DND-41 (cell line): Measurements from ENCODE around the gene TMEM191C.
"Not testable (repeated sequence)": the region's sequence is repeated elsewhere in the genome, so short reads cannot be mapped to it uniquely, and the experiment has no call there.

Source experiments
- EZH2 ChIP-seq: IDR thresholded peaks from 3 replicates; pipeline ENCODE4 v1.6.1; 2012; ENCODE audit warnings: borderline replicate concordance, low read depth, mild to moderate bottlenecking, moderate library complexity, low read length, inconsistent platforms; ENCODE audit not compliant: severe bottlenecking
- TF ChIP-seq, protein P1 (sequence below): IDR thresholded peaks from 2 replicates; pipeline ENCODE4 v1.5.1; 2012; ENCODE audit warnings: borderline replicate concordance, low read length, moderate library complexity, mild to moderate bottlenecking; ENCODE audit not compliant: poor library complexity, severe bottlenecking; ENCODE audit errors: extremely low read depth

DNA sequence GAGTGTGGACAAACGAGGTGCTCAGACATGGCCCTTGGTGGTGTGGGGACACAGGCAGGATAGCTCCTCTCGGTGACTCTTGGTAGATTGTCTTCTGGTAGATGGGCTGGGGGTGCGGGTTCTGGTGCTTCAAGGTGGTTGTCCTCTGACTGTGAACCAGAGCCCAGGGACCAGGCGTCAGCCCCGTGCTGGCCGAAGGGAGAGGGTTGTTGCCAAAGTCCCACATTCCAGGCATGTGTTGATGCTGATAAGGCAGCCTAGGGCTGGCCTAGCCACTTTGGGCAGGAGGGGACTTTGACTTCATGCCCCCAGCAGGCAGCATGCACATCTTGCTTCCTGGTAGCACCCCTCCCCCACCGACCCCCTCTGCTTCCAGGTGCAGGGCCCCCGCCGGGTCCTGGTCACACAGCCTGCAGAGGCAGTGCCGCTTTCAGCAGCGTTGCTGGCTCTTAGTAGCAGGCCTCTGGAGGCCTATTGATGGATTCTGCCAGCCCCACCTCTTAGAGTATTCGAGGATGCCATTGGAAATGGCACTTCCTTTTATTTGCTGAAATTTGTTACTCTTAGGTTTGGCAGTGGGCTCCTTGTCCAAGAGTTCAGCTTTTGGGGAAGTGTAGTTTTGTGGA lies 43.0 kb upstream of the TMEM191C start:
- not testable (repeated sequence) for TF ChIP-seq EZH2
- TF ChIP-seq, protein P1, sequence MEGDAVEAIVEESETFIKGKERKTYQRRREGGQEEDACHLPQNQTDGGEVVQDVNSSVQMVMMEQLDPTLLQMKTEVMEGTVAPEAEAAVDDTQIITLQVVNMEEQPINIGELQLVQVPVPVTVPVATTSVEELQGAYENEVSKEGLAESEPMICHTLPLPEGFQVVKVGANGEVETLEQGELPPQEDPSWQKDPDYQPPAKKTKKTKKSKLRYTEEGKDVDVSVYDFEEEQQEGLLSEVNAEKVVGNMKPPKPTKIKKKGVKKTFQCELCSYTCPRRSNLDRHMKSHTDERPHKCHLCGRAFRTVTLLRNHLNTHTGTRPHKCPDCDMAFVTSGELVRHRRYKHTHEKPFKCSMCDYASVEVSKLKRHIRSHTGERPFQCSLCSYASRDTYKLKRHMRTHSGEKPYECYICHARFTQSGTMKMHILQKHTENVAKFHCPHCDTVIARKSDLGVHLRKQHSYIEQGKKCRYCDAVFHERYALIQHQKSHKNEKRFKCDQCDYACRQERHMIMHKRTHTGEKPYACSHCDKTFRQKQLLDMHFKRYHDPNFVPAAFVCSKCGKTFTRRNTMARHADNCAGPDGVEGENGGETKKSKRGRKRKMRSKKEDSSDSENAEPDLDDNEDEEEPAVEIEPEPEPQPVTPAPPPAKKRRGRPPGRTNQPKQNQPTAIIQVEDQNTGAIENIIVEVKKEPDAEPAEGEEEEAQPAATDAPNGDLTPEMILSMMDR: not testable (repeated sequence)
